IMR-90 (cell line): Measurements from ENCODE around the gene CLCA1.

Experiments
- CEBPB ChIP-seq: IDR thresholded peaks from 2 replicates; pipeline ENCODE4 v1.6.1; 2012; ENCODE audit warnings: low read depth, low read length, improper control_type of control experiment
- CHD1 ChIP-seq: IDR thresholded peaks from 2 replicates; pipeline ENCODE4 v1.6.1; 2012; ENCODE audit warnings: low read depth, low read length, improper control_type of control experiment
- MAFK ChIP-seq: IDR thresholded peaks from 2 replicates; pipeline ENCODE4 v1.6.1; 2012; ENCODE audit warnings: low read depth, low read length, improper control_type of control experiment
- MAZ ChIP-seq: IDR thresholded peaks from 2 replicates; pipeline ENCODE4 v1.6.1; 2012; ENCODE audit warnings: low read depth, mild to moderate bottlenecking, low read length, improper control_type of control experiment, moderate library complexity, borderline replicate concordance
- MXI1 ChIP-seq: IDR thresholded peaks from 2 replicates; pipeline ENCODE4 v1.6.1; 2012; ENCODE audit warnings: low read depth, mild to moderate bottlenecking, low read length, moderate library complexity, borderline replicate concordance
- POLR2A ChIP-seq: IDR thresholded peaks from 2 replicates; pipeline ENCODE4 v1.6.1; 2012; ENCODE audit warnings: mild to moderate bottlenecking, low read depth, low read length
- RAD21 ChIP-seq: IDR thresholded peaks from 2 replicates; pipeline ENCODE4 v1.6.1; 2012; ENCODE audit warnings: low read length, improper control_type of control experiment
- RCOR1 ChIP-seq: IDR thresholded peaks from 2 replicates; pipeline ENCODE4 v1.6.1; 2012; ENCODE audit warnings: mild to moderate bottlenecking, low read length, improper control_type of control experiment; ENCODE audit not compliant: insufficient replicate concordance
- RFX5 ChIP-seq: IDR thresholded peaks from 2 replicates; pipeline ENCODE4 v1.8.0; 2012; ENCODE audit warnings: low read depth, mild to moderate bottlenecking, low read length, moderate library complexity
- SMC3 ChIP-seq: fragments of 150-350 bp; IDR thresholded peaks from 2 replicates; pipeline ENCODE4 v1.6.1; 2016; ENCODE audit warnings: low read depth, mild to moderate bottlenecking, antibody characterized with exemption, low read length, moderate library complexity
- TF ChIP-seq, protein P1 (sequence below): fragments of 150-350 bp; IDR thresholded peaks from 2 replicates; pipeline ENCODE4 v1.6.1; 2017; ENCODE audit warnings: mild to moderate bottlenecking, antibody characterized with exemption, low read length, low read depth
- TF ChIP-seq, protein P2 (sequence below): conservative IDR thresholded peaks from 2 replicates; pipeline ENCODE4 v1.5.1; 2012; ENCODE audit warnings: mild to moderate bottlenecking, low read depth, low read length, improper control_type of control experiment
- TF ChIP-seq, protein P3 (sequence below): fragments of 150-350 bp; IDR thresholded peaks from 2 replicates; pipeline ENCODE4 v1.6.1; 2016; ENCODE audit warnings: low read depth, mild to moderate bottlenecking, low read length, moderate library complexity, borderline replicate concordance

DNA sequence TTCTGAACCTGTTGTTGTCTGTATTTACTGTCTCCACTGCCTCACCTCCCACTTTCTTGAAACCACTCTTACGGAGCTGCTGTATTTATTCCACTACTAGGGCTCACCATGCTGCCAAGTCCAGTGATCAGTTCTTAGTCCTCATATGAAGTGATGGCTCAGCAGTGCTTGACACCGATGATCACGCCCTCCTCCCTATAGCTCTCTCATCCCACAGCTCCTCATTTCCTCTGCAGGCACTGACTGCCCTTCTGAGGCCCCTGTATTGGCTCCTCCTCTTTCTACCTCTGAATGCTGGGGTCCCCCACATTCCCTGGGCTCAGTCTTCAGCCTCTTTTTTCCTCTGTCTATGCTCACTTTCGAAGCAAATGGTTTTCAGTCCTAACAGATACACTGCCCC lies 3.4 kb downstream of the CLCA1 start:
- TF ChIP-seq, protein P1, sequence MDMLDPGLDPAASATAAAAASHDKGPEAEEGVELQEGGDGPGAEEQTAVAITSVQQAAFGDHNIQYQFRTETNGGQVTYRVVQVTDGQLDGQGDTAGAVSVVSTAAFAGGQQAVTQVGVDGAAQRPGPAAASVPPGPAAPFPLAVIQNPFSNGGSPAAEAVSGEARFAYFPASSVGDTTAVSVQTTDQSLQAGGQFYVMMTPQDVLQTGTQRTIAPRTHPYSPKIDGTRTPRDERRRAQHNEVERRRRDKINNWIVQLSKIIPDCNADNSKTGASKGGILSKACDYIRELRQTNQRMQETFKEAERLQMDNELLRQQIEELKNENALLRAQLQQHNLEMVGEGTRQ, result no peak
- TF ChIP-seq, protein P2, sequence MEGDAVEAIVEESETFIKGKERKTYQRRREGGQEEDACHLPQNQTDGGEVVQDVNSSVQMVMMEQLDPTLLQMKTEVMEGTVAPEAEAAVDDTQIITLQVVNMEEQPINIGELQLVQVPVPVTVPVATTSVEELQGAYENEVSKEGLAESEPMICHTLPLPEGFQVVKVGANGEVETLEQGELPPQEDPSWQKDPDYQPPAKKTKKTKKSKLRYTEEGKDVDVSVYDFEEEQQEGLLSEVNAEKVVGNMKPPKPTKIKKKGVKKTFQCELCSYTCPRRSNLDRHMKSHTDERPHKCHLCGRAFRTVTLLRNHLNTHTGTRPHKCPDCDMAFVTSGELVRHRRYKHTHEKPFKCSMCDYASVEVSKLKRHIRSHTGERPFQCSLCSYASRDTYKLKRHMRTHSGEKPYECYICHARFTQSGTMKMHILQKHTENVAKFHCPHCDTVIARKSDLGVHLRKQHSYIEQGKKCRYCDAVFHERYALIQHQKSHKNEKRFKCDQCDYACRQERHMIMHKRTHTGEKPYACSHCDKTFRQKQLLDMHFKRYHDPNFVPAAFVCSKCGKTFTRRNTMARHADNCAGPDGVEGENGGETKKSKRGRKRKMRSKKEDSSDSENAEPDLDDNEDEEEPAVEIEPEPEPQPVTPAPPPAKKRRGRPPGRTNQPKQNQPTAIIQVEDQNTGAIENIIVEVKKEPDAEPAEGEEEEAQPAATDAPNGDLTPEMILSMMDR, result no peak
- TF ChIP-seq, protein P3, sequence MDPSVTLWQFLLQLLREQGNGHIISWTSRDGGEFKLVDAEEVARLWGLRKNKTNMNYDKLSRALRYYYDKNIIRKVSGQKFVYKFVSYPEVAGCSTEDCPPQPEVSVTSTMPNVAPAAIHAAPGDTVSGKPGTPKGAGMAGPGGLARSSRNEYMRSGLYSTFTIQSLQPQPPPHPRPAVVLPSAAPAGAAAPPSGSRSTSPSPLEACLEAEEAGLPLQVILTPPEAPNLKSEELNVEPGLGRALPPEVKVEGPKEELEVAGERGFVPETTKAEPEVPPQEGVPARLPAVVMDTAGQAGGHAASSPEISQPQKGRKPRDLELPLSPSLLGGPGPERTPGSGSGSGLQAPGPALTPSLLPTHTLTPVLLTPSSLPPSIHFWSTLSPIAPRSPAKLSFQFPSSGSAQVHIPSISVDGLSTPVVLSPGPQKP, result no peak
- TF ChIP-seq POLR2A, result no peak
- no peak for TF ChIP-seq MAZ
- TF ChIP-seq MAFK, result no peak
- no peak for TF ChIP-seq CHD1
- TF ChIP-seq RFX5, result no peak
- TF ChIP-seq RAD21, result no peak
- no peak for TF ChIP-seq RCOR1
- TF ChIP-seq CEBPB, result no peak
- TF ChIP-seq MXI1, result no peak
- TF ChIP-seq SMC3, result no peak
